Fibroblast of lung (primary cell): ENCODE data around the gene PPFIBP2.

Experiments used
- CTCF ChIP-seq, 2 donors: IDR thresholded peaks in 1 of 2; conservative IDR thresholded peaks in 1 of 2; 1 replicate in 1 of 2; 2 replicates in 1 of 2; pipeline ENCODE4 v1.5.1; 2011 to 2012; ENCODE audit warnings: low read length in 2 of 2, control low read depth in 1 of 2, inconsistent platforms in 1 of 2, low read depth in 1 of 2, mild to moderate bottlenecking in 1 of 2
- EZH2 ChIP-seq: IDR thresholded peaks from 2 replicates; pipeline ENCODE4 v1.5.1; 2012; ENCODE audit warnings: low read length, control low read depth, mild to moderate bottlenecking; ENCODE audit errors: missing control alignments

DNA sequence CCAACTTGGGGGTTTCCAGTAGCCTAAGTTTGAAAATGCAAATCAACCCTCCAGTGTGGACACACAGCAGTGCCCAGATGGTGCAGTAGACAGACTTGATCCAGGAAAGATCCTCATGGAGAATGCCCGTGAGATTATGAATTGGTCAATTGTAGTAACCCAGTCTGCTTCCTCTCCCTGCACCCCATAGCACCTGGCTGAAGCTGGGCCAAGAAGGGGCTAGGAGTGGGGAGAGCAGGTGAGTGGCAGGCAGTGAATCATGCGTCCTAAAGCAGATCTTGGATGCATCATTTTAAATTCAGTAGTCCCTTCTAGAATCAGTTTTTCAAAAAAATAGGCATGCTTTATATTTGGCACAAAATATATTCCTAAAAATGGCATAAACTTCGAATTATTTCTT is 107.3 kb downstream of the PPFIBP2 start:
- TF ChIP-seq CTCF (conservative IDR thresholded peaks at IDR 0.05 in 1 of 2, IDR thresholded peaks at IDR 0.05 in 1 of 2; ENCODE audit: low read depth in 1 of 2, low read length in 2 of 2) (no peak), EZH2 (no peak)
